A549 (cell line): ENCODE results near the gene TMEM52B. TPM values are rescaled to one million over a fixed set of nuclear protein-coding genes. Genes with fewer than 3 reads are reported as not detected.

Experiments used
- ATAC-seq, 2 experiments: fragments of 200-7000 bp in 1 of 2; fragments of >200 bp in 1 of 2; cut with Nextera tagmentation in 1 of 2; cut with Tn5 transposase in 1 of 2; 3 replicates each; pipeline versions ENCODE4 v1.8.0 to v1.9.1; 2018 to 2020; ENCODE audit warnings: mild to moderate bottlenecking in 1 of 2, moderate library complexity in 1 of 2
- CTCF ChIA-PET: fragments of 300-600 bp; sonication (Branson Sonifier 250); formaldehyde crosslinking; extraction: SDS; loops from one replicate; lab custom pipeline; 2021; ENCODE audit warnings: antibody characterized with exemption, inconsistent platforms; lab: Yijun Ruan, JAX
- POLR2A ChIA-PET: fragments of 350-600 bp; formaldehyde crosslinking; extraction: SDS; loops from one replicate; lab custom pipeline; 2021; ENCODE audit warnings: antibody characterized with exemption, inconsistent platforms; lab: Yijun Ruan, JAX
- DNase-seq, 2 experiments: peaks; one replicate each; pipeline versions ENCODE4 v3.0.0 to v3.0.0-alpha.2; 2011 to 2016; ENCODE audit warnings: low read depth in 1 of 2, low spot score in 1 of 2
- FAIRE-seq: peaks from 2 replicates; lab custom pipeline; 2011; peaks lifted over from hg19 to GRCh38; lab: Jason Lieb, UNC
- H3K27ac ChIP-seq, 2 experiments: fragments of >200 bp; sonication (Bioruptor Twin); formaldehyde crosslinking; 3 replicates each; pipeline ENCODE4 v1.5.1; 2016 to 2017
- H3K4me1 ChIP-seq: fragments of >200 bp; sonication (Bioruptor Twin); formaldehyde crosslinking; 3 replicates; pipeline ENCODE4 v1.6.1; 2016
- H3K4me2 ChIP-seq: fragments of >200 bp; sonication (Bioruptor Twin); formaldehyde crosslinking; 3 replicates; pipeline ENCODE4 v1.6.1; 2016
- H3K4me3 ChIP-seq: fragments of >200 bp; sonication (Bioruptor Twin); formaldehyde crosslinking; 3 replicates; pipeline ENCODE4 v1.5.1; 2016
- H3K9me3 ChIP-seq: fragments of >200 bp; sonication (Bioruptor Twin); formaldehyde crosslinking; 3 replicates; pipeline ENCODE4 v1.6.1; 2016
- CHD2 ChIP-seq: fragments of 150-350 bp; IDR thresholded peaks from 2 replicates; pipeline ENCODE4 v1.6.1; 2014; ENCODE audit warnings: low read length; ENCODE audit not compliant: partially characterized antibody
- CHD4 ChIP-seq: fragments of 200-600 bp; sonication (generic); IDR thresholded peaks from 2 replicates; pipeline ENCODE4 v1.6.1; 2016; ENCODE audit warnings: antibody characterized with exemption, mild to moderate bottlenecking, borderline replicate concordance
- ESRRA ChIP-seq: fragments of 150-350 bp; IDR thresholded peaks from 2 replicates; pipeline ENCODE4 v1.6.1; 2014; ENCODE audit warnings: mild to moderate bottlenecking, low read length, borderline replicate concordance
- FOXS1 ChIP-seq: fragments of 250-450 bp; sonication (Bioruptor Pico); IDR thresholded peaks from 2 replicates; pipeline ENCODE4 v1.5.0; 2020; ENCODE audit warnings: mild to moderate bottlenecking, moderate library complexity
- GATA3 ChIP-seq: IDR thresholded peaks from 2 replicates; pipeline ENCODE4 v1.6.1; 2012; ENCODE audit warnings: borderline replicate concordance
- HDAC2 ChIP-seq: fragments of 200-600 bp; sonication (generic); IDR thresholded peaks from 2 replicates; pipeline ENCODE4 v1.6.1; 2016
- JUN ChIP-seq, 2 experiments: fragments of >200 bp; sonication (Bioruptor Twin); formaldehyde crosslinking; IDR thresholded peaks; 2 replicates in 1 of 2; 3 replicates in 1 of 2; pipeline ENCODE4 v1.6.1; 2016 to 2017
- KDM5A ChIP-seq: fragments of 200-600 bp; sonication (generic); IDR thresholded peaks from 2 replicates; pipeline ENCODE4 v1.6.1; 2016; ENCODE audit warnings: antibody characterized with exemption, mild to moderate bottlenecking
- MYC ChIP-seq: IDR thresholded peaks from 2 replicates; pipeline ENCODE4 v1.6.1; 2012; ENCODE audit warnings: mild to moderate bottlenecking, inconsistent platforms, low read length, improper control_type of control experiment, borderline replicate concordance
- PHF8 ChIP-seq: fragments of 200-600 bp; sonication (generic); IDR thresholded peaks from 2 replicates; pipeline ENCODE4 v1.6.1; 2016; ENCODE audit warnings: low read depth, mild to moderate bottlenecking, antibody characterized with exemption, moderate library complexity, borderline replicate concordance
- POLR2A ChIP-seq: IDR thresholded peaks from 2 replicates; pipeline ENCODE4 v1.6.1; 2012; ENCODE audit warnings: mild to moderate bottlenecking, low read length
- POLR2AphosphoS2 ChIP-seq: conservative IDR thresholded peaks from 2 replicates; pipeline ENCODE4 v1.6.1; 2012; ENCODE audit warnings: low read length, improper control_type of control experiment, inconsistent platforms
- RAD21 ChIP-seq, 2 experiments: fragments of >200 bp in 1 of 2; sonication (Bioruptor Twin) in 1 of 2; formaldehyde crosslinking in 1 of 2; IDR thresholded peaks in 1 of 2; conservative IDR thresholded peaks in 1 of 2; 2 replicates in 1 of 2; 3 replicates in 1 of 2; pipeline ENCODE4 v1.6.1; 2012 to 2018; ENCODE audit warnings: inconsistent platforms in 1 of 2
- SMC3 ChIP-seq: fragments of >200 bp; sonication (Bioruptor Twin); formaldehyde crosslinking; IDR thresholded peaks from 3 replicates; pipeline ENCODE4 v1.6.1; 2018; ENCODE audit warnings: inconsistent platforms
- SREBF2 ChIP-seq: fragments of 450-650 bp; IDR thresholded peaks from 2 replicates; pipeline ENCODE4 v1.6.1; 2014; ENCODE audit warnings: mild to moderate bottlenecking, moderate library complexity
- TFCP2L1 ChIP-seq: fragments of 250-450 bp; sonication (Bioruptor Pico); IDR thresholded peaks from 2 replicates; pipeline ENCODE4 v1.5.0; 2021; ENCODE audit warnings: mild to moderate bottlenecking
- ZNF302 ChIP-seq: fragments of 250-450 bp; sonication (Bioruptor Pico); IDR thresholded peaks from 2 replicates; pipeline ENCODE4 v1.9.0; 2021; ENCODE audit warnings: inconsistent platforms, mild to moderate bottlenecking, moderate library complexity
- ZSCAN20 ChIP-seq: fragments of 250-450 bp; sonication (Bioruptor Pico); IDR thresholded peaks from 2 replicates; pipeline ENCODE4 v1.8.0; 2022; ENCODE audit warnings: mild to moderate bottlenecking, moderate library complexity
- WGBS: methylation state at CpG from one replicate; pipeline ENCODE4 v1.1.6; 2017; ENCODE audit errors: missing lambda C conversion rate; 5-methylcytosine and 5-hydroxymethylcytosine counted together
- polyA plus RNA-seq, 4 experiments: library from polyadenylated mRNA; depleted of rRNA in 3 of 4; stranded (reverse); fragments of >200 nt; fragmentation: RNase III in 1 of 4; extraction: RNeasy Plus Mini Kit Qiagen cat#74134 plus additional on column Dnase treatment in 1 of 4; gene quantifications; 2 replicates in 3 of 4; 3 replicates in 1 of 4; pipeline ENCODE4 v1.2.3, GENCODE V29; 2011 to 2017
- TF ChIP-seq, protein P1 (sequence below): fragments of 200-600 bp; sonication (generic); IDR thresholded peaks from 2 replicates; pipeline ENCODE4 v1.6.1; 2016; ENCODE audit warnings: antibody characterized with exemption, mild to moderate bottlenecking, moderate library complexity
- TF ChIP-seq, protein P2 (sequence below): fragments of 150-350 bp; IDR thresholded peaks from 2 replicates; pipeline ENCODE4 v1.6.1; 2014; ENCODE audit warnings: low read depth, mild to moderate bottlenecking, low read length
- TF ChIP-seq, protein P3 (sequence below): IDR thresholded peaks from 2 replicates; pipeline ENCODE4 v1.6.1; 2012; ENCODE audit warnings: low read depth, borderline replicate concordance
- TF ChIP-seq, protein P4 (sequence below): IDR thresholded peaks from 2 replicates; pipeline ENCODE4 v1.6.1; 2012
- TF ChIP-seq, protein P5 (sequence below): fragments of 250-450 bp; sonication (Bioruptor Pico); IDR thresholded peaks from 2 replicates; pipeline ENCODE4 v1.5.0; 2020; ENCODE audit warnings: low read depth, mild to moderate bottlenecking, moderate library complexity
- TF ChIP-seq, protein P6 (sequence below): fragments of 450-650 bp; IDR thresholded peaks from 2 replicates; pipeline ENCODE4 v1.6.1; 2014; ENCODE audit warnings: antibody characterized with exemption

The TMEM52B gene
- polyA plus RNA-seq, 2 of the 4 experiments (the other 2 are of a cell fraction) = 0.08 to 0.39 TPM

DNA sequence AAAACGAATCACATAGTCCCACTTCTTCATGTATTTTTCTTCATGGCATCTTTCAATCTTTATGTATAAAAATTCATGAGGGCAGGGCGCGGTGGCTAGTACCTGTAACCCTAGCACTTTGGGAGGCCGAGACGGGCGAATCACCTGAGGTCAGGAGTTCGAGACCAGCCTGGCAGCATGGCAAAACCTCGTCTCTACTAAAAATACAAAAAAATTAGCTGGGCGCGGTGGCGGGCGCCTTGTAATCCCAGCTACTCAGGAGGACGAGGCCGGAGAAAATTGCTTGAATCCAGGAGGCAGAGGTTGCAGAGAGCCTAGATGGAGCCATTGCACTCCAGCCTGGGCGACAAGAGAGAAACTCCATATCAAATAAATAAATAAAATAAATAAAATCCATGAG, 31.4 kb downstream of the TMEM52B start:
- POLR2A ChIA-PET = no interaction called here
- no peaks in the 10 kb centered on the region for H3K9me3 ChIP-seq
- no peak overlapping the region for H3K27ac ChIP-seq
- no peak overlapping the region for H3K4me2 ChIP-seq
- peaks cover 16% of the 10 kb centered on the region for H3K4me1 ChIP-seq
- no peak for ATAC-seq
- WGBS = 93% methylated on average over 15 of the region's 15 CpGs
- TF ChIP-seq POLR2AphosphoS2 = no peak
- TF ChIP-seq POLR2A = no peak
- TF ChIP-seq, protein P1, sequence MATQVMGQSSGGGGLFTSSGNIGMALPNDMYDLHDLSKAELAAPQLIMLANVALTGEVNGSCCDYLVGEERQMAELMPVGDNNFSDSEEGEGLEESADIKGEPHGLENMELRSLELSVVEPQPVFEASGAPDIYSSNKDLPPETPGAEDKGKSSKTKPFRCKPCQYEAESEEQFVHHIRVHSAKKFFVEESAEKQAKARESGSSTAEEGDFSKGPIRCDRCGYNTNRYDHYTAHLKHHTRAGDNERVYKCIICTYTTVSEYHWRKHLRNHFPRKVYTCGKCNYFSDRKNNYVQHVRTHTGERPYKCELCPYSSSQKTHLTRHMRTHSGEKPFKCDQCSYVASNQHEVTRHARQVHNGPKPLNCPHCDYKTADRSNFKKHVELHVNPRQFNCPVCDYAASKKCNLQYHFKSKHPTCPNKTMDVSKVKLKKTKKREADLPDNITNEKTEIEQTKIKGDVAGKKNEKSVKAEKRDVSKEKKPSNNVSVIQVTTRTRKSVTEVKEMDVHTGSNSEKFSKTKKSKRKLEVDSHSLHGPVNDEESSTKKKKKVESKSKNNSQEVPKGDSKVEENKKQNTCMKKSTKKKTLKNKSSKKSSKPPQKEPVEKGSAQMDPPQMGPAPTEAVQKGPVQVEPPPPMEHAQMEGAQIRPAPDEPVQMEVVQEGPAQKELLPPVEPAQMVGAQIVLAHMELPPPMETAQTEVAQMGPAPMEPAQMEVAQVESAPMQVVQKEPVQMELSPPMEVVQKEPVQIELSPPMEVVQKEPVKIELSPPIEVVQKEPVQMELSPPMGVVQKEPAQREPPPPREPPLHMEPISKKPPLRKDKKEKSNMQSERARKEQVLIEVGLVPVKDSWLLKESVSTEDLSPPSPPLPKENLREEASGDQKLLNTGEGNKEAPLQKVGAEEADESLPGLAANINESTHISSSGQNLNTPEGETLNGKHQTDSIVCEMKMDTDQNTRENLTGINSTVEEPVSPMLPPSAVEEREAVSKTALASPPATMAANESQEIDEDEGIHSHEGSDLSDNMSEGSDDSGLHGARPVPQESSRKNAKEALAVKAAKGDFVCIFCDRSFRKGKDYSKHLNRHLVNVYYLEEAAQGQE = no peak
- TF ChIP-seq KDM5A = no peak
- no peak for TF ChIP-seq MYC
- TF ChIP-seq CHD2 = no peak
- no peak for TF ChIP-seq ESRRA
- no peak for TF ChIP-seq PHF8
- TF ChIP-seq, protein P2, sequence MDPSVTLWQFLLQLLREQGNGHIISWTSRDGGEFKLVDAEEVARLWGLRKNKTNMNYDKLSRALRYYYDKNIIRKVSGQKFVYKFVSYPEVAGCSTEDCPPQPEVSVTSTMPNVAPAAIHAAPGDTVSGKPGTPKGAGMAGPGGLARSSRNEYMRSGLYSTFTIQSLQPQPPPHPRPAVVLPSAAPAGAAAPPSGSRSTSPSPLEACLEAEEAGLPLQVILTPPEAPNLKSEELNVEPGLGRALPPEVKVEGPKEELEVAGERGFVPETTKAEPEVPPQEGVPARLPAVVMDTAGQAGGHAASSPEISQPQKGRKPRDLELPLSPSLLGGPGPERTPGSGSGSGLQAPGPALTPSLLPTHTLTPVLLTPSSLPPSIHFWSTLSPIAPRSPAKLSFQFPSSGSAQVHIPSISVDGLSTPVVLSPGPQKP = no peak
- no peak for TF ChIP-seq JUN (IDR thresholded peaks at IDR 0.05)
- TF ChIP-seq GATA3 = no peak
- TF ChIP-seq SREBF2 = no peak
- TF ChIP-seq, protein P3, sequence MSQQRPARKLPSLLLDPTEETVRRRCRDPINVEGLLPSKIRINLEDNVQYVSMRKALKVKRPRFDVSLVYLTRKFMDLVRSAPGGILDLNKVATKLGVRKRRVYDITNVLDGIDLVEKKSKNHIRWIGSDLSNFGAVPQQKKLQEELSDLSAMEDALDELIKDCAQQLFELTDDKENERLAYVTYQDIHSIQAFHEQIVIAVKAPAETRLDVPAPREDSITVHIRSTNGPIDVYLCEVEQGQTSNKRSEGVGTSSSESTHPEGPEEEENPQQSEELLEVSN = no peak
- TF ChIP-seq TFCP2L1 (CRISPR knock-in tag) = no peak
- TF ChIP-seq FOXS1 (CRISPR knock-in tag) = no peak
- TF ChIP-seq, all 56 proteins: peak for 0
- FAIRE-seq (no peak), DNase-seq (no peak)
- CTCF ChIA-PET = interaction anchor here (0.8 to 1.0 kb wide), 2 partner anchors 10 to 16 kb away, joined by 3 read pairs; no protein-coding TSS in a partner anchor
- H3K4me3 ChIP-seq = no peak overlapping the region

DNA sequence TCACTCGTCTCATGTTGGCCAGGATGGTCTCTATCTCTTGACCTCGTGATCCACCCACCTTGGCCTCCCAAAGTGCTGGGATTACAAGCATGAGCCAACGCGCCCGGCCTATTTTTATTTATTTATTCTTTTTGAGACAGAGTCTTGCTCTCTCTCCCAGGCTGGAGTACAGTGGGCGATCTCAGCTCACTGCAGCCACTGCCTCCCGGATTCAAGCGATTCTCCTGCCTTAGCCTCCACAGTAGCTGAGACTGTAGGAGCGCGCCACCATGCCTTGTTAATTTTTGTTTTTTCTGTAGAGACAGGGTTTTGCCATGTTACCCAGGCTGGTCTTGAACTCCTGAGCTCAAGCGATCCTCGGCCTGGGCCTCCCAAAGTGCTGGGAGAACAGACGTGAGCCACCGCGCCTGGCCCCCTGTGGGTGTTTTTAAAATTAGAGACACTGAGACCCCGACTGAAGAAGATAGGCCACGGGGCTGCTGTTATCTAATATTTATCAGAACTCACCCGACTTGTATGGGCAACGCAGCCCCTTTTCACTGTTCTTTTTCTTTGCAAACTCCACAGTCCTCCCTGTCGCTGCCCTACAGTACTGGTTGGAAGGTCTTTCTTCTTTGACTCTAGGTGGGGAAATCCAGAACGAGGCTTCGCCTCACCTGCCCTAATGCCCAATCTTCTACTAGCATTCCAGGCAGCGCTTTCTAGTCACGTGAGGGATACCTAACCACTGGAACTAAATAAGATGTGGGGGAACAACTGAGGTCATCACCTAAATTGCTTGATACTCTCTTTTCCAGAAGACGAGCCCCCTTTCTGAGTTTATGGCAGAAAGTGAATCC, 32.5 kb downstream of the TMEM52B start:
- DNase-seq = no peak
- Histone ChIP-seq H3K4me2 (peak overlapping the region; percentile 56), H3K27ac (peak overlapping the region; percentile 57 to 90), H3K4me3 (peak overlapping the region; percentile 95; the same call in 2 of the 3 replicates), H3K4me1 (peaks cover 17% of the 10 kb centered on the region), H3K9me3 (no peaks in the 10 kb centered on the region)
- 84% methylated on average over 25 of the region's 25 CpGs for WGBS
- no peak for FAIRE-seq
- TF ChIP-seq, protein P4, sequence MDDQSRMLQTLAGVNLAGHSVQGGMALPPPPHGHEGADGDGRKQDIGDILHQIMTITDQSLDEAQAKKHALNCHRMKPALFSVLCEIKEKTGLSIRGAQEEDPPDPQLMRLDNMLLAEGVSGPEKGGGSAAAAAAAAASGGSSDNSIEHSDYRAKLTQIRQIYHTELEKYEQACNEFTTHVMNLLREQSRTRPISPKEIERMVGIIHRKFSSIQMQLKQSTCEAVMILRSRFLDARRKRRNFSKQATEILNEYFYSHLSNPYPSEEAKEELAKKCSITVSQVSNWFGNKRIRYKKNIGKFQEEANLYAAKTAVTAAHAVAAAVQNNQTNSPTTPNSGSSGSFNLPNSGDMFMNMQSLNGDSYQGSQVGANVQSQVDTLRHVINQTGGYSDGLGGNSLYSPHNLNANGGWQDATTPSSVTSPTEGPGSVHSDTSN = no peak
- TF ChIP-seq SMC3 (no peak), PHF8 (no peak), MYC (no peak), HDAC2 (no peak), CHD4 (no peak), TFCP2L1 (CRISPR knock-in tag) (0 out of 2 replicates have a peak, but pooled peaks have one; percentile 3), ZSCAN20 (CRISPR knock-in tag) (no peak), ZNF302 (CRISPR knock-in tag) (no peak), RAD21 (conservative IDR thresholded peaks at IDR 0.05 in 1 of 2, IDR thresholded peaks at IDR 0.05 in 1 of 2) (no peak)
- TF ChIP-seq, protein P5, sequence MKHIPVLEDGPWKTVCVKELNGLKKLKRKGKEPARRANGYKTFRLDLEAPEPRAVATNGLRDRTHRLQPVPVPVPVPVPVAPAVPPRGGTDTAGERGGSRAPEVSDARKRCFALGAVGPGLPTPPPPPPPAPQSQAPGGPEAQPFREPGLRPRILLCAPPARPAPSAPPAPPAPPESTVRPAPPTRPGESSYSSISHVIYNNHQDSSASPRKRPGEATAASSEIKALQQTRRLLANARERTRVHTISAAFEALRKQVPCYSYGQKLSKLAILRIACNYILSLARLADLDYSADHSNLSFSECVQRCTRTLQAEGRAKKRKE = no peak
- TF ChIP-seq, protein P6, sequence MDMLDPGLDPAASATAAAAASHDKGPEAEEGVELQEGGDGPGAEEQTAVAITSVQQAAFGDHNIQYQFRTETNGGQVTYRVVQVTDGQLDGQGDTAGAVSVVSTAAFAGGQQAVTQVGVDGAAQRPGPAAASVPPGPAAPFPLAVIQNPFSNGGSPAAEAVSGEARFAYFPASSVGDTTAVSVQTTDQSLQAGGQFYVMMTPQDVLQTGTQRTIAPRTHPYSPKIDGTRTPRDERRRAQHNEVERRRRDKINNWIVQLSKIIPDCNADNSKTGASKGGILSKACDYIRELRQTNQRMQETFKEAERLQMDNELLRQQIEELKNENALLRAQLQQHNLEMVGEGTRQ = 0 out of 2 replicates have a peak, but pooled peaks have one; percentile 26
- POLR2A ChIA-PET = interaction anchor here (0.6 kb wide), 1 partner anchor 158 kb away, joined by 3 read pairs; no protein-coding TSS in a partner anchor
- CTCF ChIA-PET = interaction anchor here (0.6 to 2.0 kb wide), 4 partner anchors 11 to 539 kb away, joined by 3 to 5 read pairs (median 3); no protein-coding TSS in a partner anchor
- ATAC-seq = peak in 1 of 2 experiments; percentile 24; a peak in 2 of 6 replicates
